GM18873 (cell line): ENCODE data around the gene HHAT.

Source experiments
- ATAC-seq: cut with Tn5 transposase; IDR thresholded peaks from one replicate; pipeline ENCODE4 v1.9.1; 2021; ENCODE audit warnings: mild to moderate bottlenecking, moderate library complexity, moderate number of reproducible peaks; ENCODE audit not compliant: unreplicated experiment, low FRiP score

HHAT gene

DNA sequence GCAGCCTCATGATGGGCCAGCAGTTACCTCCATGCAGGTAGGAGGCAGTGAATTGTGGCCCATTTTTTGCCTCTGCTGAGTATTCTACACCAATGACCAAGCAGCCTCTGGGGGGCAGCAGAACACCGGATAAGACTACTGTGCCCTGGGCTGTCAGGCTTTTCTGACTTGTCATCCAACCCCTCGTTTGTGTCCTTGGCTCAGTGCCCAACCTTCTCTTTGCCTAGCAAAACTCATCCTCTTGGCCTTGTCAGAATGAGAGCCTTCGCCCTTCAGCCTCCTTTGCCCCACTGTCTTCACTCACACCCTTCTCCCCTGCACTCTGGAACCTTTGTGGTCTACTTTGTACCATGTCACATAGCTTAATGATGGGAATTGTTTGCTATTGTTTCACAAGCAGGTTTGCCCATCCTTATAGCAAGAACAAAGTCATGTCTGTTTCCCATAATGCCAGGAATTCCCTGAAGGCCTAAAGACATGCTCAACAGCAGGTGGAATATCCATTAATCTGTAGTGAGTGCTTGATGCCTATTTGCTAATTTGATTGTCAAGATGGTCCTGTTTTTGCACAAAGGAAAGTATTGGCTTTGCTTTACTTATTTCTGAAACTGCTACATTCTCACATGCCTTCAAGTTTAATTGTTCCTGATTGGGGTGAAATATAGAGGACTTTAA lies 255.9 kb downstream of the HHAT start:
- ATAC-seq, result no peak

DNA sequence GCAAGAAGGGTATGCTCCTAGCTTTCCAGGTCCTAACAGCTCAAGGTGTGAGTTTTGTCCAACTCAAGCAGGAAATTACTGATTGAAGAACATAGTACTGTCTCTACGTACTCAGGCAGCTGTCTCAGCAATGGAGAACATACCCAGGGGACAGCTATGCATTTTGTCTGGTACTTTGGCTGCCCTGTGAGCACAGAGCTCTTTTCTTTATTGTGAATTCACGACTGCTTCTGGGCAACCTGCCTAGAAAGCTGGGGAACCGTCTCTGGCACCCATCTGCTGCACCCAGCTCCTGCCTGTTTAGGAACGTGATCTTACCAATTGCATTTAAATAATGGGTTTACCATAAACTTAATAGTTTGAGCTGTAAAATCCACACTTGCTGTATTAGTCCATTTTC lies 258.1 kb downstream of the HHAT start:
- ATAC-seq, result no peak

DNA sequence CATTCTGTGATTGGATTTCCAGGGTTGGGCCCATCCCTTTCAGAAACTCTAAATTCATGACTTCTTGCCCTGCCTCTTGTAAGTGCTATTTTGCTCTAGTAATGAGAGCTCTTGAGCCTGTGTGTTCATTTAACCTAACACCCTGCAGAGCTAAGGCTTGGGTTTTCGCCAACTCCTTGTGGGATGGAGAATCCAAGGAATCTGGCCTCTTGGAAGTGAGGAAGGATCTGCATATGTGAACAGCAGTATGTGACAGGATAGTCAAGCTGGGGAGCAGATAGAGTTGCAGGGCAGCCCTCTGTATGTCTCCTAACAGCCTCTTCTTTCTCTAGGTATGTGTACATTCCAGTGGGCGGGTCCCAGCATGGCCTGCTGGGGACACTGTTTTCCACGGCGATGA lies 258.9 kb downstream of the HHAT start:
- ATAC-seq, result no peak

DNA sequence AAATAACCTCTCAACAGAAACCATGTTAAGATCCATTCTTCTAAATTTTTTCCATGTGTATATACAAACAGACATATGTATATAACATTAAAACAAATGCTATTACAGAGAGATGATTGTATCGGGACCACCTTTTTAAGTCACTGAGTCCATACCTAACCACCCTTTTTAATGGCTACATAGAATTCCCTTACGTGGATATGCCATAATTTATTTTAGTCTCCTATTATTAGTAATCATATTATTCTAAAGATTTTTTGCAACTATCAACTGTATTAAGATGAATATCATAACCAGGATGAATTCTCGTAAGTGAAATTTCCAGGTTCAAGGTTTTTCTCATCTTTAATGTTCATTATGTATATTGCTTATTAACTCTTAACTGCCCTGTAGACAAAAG lies 259.7 kb downstream of the HHAT start:
- no peak for ATAC-seq

DNA sequence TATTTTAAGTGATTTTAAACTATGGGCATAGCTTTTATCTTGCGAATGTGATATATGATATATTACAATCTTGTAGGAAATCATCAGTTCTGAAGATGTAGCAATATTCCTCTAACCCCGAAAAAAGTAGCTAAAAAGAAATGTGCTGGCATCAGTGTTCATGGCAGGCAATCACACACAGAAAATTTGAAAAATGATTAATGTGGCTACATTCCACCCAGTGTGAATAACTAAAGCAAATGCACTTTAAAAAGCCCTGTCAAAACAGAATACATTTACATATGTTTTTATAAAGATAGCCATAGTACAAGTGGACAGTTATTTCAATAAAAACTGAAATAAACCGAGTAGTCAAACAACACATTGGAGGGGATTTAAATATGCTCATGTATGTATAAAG lies 260.2 kb downstream of the HHAT start:
- no peak for ATAC-seq

DNA sequence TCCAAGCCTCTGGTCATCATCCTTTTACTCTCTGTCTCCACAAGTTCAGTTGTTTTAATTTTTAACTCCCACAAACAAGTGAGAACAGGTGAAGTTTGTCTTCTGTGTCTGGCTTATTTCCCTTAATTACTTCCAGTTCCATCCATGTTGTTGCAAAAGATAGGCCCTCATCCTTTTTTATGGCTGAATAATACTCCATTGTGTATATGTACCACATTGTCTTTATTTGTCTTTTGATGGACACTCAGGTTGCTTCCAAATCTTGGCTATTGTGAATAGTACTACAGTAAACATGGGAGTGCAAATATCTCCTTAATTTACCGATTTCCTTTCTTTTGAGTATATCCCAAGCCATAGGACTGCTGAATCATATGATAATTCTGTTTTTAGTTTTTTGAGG lies 262.5 kb downstream of the HHAT start:
- ATAC-seq, result no peak

DNA sequence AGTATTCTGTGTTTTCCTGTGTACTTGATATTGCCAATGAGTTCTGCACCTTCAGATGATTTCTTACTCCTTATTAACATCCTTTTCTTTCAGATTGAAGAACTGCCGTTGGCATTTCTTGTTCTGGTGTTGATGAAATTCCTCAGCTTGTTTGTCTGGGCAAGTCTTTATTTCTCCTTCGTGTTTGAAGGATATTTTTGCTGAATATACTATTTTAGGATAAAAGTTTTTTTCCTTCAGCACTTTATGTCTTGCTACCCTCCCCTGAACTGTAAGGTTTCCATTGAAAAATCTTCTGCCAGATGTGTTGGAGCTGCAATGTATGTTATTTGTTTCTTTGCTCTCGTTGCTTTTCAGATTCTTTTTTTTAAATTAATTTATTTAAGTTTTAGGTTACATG lies 265.9 kb downstream of the HHAT start:
- ATAC-seq, result no peak

DNA sequence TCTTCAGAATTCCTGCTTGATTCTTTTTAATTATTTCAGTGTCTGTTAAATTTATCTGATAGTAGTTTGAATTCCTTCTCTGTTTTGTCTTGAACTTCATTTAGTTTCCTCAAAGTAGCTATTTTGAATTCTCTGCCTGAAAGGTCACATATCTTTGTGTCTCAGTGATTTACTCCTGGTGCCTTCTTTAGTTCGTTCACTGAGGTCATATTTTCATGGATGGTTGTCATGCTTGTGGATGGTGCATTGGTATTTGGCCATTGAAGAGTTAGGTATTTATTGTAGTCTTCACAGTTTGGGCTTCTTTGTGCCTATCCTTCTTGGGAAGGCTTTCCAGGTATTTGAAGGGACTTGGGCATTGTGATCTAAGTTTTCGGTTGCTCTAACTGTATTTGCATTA lies 267.9 kb downstream of the HHAT start:
- no peak for ATAC-seq

DNA sequence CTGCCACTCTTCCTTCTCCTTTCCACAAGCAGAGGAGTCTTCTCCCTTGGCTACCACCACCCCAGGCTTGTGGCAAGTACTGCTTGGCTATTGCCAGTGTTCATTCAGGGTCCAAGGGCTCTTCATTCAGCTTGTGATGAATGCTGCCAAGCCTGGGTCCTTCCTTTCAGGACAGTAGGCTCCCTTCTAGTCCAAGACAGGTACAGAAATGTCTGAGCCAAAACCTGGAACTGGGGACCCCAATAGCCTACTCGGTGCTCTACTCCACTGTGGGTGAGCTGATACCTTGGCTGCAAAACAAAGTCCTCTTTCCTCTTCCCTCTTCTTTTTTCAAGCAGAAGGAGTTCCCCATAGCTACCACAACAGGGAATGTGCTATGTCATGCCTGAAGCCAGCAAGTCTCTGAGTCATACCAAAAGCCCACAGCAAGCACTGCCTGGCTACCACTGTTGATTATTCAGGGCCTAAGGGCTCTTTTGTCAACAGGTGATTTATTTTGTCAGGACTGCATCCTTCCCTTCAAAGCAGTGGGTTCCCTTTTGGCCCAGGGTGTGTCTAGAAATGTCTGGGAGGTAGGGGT lies 268.9 kb downstream of the HHAT start:
- peak; percentile 53 for ATAC-seq

DNA sequence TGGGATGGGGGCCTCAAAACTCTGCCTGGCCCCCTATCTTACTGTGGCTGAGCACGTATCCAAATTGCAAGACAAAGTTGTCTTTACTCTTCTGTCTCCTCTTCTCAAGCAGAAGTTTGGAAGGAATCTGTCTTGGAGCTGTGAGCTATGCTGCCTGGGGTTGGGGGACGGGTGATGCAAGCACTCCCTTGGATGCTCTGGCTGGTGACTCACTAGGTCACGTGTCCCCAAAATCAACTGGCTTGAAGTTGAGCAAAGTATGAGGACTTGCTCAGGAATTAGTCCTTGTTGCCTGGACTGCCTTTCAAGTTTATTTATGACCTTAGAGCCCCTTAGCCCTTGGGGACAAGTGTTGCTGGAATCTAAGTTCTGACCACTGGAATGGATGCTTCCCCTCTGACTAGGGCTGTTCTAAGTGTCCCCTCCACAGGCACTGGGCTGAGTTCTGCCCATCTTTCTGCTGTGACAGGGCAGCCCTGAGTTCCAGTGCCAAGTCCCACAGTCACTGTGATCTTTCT lies 269.5 kb downstream of the HHAT start:
- ATAC-seq, result no peak

DNA sequence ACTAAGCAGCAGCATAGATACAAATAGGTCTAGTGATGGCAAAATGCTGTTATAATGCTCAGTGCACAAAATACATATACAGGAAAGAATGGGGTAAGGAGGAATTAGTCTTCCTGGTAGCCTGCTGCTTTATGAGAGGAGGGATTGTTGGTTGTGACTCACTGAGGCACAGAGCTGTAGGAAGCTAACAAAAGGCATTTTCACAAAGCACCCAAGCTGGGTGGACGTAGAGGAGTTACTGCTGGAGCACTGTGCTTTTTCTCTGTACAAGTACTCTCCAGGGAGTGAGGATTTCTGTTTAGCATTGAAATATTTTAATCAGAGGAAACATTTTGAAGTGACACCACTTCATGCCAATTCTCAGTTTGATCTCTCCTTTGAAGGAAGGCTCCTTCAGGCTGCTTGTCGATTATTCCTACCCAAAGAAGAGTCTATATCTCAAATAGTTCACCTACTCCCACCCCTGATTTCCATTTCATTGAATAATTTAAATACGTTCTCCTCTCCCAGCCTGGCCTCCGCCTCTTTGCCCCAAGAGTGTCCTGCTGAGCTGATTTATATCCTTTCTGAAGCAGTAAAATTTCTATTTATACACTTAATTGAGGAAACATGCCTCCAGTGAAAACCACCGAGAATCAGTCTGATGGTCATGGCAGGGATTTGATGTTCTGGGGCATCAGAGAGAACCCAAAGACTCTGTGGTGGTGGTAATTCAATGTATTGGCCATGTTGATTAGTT lies 271.9 kb downstream of the HHAT start:
- ATAC-seq, result no peak

DNA sequence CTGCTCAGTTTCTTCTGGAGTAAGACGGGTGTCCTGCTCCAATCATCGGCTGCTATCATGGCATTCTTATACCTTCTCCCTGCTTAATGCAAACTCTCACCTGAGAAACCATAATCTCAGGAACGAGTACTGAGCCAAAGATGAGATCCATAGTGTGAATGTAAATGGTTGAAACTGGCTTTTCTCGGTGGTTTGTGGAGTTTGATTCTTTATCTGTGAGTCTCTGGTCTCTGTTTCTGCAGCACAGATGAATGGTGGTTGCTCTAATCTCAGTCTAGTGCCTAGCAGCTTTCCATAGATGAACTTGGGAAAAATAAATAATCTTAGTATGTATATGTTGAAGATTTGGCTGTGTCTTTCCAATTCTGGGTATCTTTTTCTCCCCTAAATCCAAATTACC lies 274.4 kb downstream of the HHAT start:
- no peak for ATAC-seq

DNA sequence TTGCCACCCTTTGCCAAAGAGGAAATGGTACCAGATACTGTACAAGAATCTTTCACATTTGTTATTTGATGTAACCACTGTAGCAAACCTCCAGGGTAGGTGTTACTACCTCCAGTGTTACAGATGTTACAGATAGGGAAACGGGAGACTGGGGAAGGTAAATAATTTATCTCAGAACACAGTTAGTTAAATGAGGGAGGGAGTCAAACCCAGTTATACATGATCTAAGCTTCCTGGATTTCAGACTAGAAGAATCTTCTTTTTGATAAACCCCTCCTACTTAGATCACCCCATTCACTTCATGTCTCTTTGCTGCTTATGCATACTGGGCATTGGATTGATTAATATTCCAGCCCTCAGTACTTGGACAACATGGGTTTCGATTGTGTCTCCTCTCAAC lies 276.4 kb downstream of the HHAT start:
- no peak for ATAC-seq

DNA sequence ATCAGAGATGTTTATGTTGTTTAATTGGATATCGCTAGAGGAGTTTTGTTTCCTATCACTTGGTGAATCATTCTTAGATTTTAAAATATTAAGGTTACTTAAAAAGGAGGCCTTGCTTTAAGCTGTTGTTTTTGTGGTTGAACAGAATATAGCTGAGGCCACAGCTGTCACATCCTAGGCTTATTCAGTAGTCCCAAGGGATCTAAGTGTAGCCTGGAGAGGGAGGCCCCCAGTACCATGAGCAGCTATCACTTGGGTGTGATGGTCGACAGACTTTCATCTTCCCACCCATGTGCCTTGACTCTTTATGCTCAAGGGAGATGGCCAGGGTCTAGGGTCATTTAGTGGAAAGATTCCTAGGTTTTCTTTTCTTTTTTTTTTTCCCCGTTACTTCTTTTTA lies 278.7 kb downstream of the HHAT start:
- ATAC-seq, result no peak

DNA sequence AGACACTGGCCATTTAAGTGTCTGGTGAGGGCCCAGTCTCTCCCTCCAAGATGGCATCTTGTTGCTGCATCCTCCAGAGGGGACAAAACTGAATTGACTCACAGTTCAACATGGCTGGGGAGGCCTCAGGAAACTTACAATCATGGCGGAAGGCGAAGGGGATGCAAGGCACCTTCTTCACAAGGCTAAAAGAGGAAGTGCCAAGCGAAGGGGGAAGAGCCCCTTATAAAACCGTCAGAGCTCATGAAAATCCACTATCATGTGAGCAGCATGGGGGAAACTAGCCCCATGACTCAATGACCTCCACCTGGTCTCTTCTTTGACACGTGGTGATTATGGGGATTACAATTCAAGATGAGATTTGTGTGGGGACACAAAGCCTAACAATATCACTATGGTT lies 280.1 kb downstream of the HHAT start:
- no peak for ATAC-seq

DNA sequence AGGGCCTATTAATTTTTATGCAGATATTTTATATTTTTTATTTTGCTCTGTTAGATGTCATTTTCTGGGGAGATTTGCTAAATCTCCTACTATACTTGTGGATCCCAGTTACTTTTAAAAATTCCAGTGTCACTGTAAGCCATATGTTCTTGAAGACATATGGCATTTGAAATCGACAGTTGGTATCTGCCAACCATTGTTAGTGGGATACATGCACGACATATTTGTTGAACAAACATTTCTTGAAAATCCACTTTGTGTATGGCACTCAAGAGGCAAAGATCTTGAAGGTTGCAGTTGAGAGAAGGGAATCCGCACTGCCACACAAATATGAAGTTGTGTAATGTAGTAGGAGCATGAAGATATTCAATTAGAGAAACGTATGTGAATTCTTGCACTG lies 287.7 kb downstream of the HHAT start:
- no peak for ATAC-seq

DNA sequence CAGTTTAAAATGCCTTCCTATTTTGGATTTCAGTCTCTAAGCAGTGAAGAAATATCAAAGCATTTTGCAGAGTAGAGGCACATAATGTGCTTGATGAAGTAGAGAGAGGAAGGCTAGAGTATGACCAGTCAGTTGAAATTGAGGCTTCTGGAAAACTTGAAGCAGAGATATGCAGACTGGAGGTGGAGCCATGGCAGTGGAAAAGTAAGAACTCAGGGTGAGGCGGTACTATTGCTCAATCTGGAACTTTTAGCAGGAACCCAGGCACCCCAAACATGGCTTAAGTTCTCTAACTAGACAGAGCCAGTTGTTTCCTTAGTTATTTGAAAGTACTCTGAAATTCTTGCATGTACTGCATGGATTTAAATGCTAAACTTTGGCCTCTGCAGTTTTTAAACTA lies 288.6 kb downstream of the HHAT start:
- no peak for ATAC-seq

DNA sequence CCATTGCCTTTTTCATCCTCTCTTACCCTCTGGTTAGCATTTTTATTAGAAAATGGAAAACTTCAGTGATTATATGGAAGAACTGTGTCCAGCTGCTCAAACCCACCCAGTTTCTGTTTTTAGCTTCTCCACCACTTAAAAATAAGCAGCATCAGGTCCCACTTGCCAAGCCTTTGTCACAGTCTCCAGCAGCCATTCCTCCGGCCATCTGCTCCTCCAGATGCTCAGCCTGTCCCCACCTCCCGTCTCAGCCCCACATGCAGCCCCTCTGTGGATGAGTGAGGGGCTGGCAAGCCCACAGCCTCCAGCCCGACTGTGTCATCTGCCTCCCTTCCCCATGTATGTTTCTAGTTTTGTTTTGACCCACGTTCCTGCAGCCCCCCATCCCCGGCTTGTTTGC lies 289.7 kb downstream of the HHAT start:
- ATAC-seq, result no peak

DNA sequence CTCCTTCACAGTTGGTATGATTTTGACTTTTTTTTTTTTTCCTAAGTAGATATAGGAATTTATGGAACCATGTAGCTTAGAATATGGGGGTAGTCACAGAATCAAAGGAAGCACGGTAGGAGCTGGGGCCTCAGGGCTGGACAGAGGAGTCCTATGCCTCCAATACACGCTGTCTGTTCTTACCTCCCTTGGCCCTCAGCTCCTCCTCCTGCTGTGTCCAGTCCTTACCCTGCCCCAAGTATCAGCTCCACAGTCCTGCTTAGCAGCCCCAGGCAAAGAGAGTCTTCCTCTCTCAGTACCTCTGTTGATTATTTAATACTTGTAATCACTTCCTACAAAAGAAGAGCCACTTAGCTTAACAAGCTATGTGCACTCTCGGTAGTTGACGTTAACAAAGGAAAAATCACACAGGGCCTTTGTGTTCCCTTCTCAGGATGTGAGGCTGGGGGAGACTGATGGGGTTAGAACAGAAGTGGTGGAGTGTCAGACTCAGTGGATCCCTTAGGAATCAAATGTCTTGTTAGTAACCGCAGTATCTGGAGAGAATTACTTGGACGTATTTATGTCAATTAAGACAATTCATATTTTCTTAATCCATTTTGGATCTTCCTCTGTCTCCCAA lies 292.3 kb downstream of the HHAT start:
- ATAC-seq, result no peak

DNA sequence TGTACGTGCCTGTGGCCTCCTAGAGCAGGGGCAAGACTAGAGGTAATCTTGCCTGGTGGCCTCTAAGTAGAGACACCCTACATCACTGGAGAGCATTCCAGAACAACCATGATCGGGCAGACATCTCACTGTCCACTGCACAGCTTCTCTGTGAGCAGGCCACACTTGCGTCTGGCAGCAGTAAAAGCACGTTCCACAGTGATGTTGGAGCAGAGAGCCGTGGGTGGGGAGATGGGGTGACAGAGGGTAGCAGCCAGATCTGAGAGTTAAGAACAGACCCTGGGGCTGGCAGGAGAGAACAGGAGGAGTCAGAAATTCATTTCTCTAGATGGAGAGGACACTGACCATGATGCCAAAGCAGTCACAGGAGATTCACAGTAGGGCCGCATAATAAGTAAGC lies 293.0 kb downstream of the HHAT start:
- no peak for ATAC-seq

DNA sequence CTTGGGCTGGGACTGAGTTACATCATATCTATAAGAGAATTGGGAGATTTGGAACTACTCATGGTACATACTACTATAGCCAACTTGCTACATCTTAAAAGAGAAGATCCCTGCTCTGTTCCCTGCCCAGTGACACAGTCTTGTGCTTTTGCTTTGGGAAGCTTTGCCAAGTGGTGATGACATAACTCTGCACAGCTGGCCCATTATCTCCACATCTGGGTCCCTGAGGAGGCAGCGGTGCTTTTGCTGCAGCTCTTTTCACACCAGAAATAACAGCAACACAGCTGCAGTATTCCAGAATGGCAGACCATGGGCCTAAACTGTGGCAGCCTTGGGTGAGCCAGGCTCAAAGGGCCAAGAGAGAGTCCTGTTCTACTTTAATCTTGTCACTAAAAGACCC lies 296.0 kb downstream of the HHAT start:
- ATAC-seq, result no peak
